GM21825 (cell line): Measurements from ENCODE around the gene PCDHGA11.
"Not testable (repeated sequence)": the region's sequence is repeated elsewhere in the genome, so short reads cannot be mapped to it uniquely, and the experiment has no call there.

ENCODE experiments used
- ATAC-seq: cut with Tn5 transposase; IDR thresholded peaks from one replicate; pipeline ENCODE4 v1.9.1; 2021; ENCODE audit warnings: mild to moderate bottlenecking, moderate library complexity; ENCODE audit not compliant: unreplicated experiment

PCDHGA11 gene

GRCh38 chr5:141398608-141399007 is 22.2 kb upstream of the PCDHGA11 start:
- ATAC-seq: no peak

GRCh38 chr5:141399555-141400258 is 21.1 kb upstream of the PCDHGA11 start:
- no peak for ATAC-seq

- no peak for ATAC-seq
Observed at GRCh38 chr5:141402553-141403243, 18.2 kb upstream of the PCDHGA11 start, which contains the start of gene PCDHGA9. Gene PCDHGA9, plus strand, starts transcription at chr5:141402778. Its CDS starts 175 bp downstream, at chr5:141402953.

DNA sequence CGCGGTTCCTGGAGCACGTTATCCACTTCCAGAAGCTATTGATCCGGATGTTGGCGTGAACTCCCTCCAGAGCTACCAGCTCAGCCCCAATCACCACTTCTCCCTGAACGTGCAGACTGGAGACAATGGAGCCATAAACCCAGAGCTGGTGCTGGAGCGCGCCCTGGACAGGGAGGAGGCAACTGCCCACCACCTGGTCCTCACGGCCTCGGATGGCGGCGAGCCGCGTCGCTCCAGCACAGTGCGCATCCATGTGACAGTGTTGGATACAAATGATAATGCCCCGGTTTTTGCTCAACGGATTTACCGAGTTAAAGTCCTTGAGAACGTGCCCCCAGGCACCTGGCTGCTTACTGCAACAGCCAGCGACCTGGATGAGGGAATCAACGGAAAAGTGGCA is 17.5 kb upstream of the PCDHGA11 start:
- no peak for ATAC-seq

DNA sequence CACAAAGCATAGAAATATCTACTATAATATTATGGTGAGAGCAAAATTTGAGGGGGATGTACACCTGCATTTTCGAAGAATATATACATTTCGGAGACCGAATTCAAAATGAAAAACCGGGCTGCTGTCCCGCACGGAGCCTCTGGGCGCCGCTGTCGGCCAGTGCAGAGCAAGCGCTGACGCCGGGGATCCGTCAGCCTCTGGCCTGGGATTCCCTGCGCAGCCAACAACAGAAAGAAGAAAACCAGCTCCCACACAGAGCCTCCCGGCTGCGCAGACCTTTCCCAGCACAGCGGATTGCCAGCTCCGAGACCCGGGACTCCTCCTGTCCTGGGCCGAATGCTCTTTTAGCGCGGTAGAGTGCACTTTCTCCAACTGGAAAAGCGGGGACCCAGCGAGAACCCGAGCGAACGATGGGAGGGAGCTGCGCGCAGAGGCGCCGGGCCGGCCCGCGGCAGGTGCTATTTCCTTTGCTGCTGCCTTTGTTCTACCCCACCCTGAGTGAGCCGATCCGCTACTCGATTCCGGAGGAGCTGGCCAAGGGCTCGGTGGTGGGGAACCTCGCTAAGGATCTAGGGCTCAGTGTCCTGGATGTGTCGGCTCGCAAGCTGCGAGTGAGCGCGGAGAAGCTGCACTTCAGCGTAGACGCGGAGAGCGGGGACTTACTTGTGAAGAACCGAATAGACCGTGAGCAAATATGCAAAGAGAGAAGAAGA is 12.9 kb upstream of the PCDHGA11 start, which contains the start of gene PCDHGB6:
Gene PCDHGB6 (plus strand): TSS at position 232 of the 716 bp plus-strand sequence. CDS start 182 bp downstream, at position 414.
- peak; percentile 63 for ATAC-seq

DNA sequence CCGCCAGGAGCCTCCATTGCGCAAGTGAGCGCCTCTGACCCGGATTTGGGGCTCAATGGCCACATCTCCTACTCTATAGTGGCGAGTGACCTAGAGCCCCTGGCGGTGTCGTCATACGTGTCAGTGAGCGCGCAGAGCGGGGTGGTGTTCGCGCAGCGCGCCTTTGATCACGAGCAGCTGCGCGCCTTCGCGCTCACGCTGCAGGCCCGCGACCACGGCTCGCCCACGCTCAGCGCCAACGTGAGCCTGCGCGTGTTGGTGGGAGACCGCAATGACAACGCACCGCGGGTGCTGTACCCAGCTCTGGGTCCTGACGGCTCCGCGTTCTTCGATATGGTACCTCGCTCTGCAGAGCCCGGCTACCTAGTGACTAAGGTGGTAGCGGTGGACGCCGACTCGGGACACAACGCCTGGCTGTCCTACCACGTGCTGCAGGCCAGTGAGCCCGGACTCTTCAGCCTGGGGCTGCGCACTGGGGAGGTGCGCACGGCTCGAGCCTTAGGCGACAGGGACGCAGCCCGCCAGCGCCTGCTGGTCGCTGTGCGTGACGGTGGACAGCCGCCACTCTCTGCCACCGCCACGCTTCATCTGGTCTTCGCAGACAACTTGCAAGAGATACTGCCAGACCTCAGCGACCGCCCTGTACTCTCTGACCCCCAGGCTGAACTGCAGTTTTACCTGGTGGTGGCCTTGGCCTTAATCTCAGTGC is 11.1 kb upstream of the PCDHGA11 start:
- ATAC-seq: no peak

DNA sequence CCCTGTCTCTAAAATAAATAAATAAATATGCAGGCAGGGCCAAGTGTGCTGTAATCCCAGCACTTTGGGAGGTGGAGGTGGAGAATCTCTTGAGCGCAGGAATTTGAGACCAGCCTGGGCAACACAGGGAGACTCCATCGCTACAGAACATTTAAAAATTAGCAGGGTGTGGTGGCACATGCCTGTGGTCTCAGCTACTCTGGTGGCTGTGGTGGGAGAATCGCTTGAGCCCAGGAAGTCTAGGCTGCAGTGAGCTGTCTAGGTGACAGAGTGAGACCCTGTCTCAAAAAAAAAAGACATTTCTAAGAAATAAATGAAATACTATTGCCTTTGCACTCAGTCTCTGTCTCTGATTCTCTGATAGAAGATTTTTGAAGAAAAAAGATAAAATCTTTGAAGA is 9.3 kb upstream of the PCDHGA11 start:
- no peak for ATAC-seq

- ATAC-seq: peak; percentile 66
Observed at GRCh38 chr5:141412854-141413539, 7.9 kb upstream of the PCDHGA11 start, which contains the start of gene PCDHGA10. Gene PCDHGA10, plus strand, starts transcription at chr5:141412987. Its CDS starts 189 bp downstream, at chr5:141413176.

DNA sequence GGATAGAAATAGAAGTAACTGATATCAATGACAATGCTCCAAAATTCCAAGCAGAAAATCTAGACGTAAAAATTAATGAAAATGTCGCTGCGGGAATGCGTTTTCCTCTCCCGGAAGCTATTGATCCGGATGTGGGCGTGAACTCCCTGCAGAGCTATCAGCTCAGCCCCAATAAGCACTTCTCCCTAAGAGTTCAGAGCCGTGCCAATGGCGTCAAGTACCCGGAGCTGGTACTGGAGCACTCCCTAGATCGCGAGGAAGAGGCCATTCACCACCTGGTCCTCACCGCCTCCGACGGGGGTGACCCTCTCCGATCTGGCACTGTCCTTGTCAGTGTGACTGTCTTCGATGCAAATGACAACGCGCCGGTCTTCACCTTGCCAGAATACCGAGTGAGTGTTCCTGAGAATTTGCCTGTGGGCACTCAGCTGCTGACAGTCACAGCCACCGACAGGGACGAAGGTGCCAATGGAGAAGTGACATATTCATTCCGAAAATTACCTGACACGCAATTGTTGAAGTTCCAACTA is 7.2 kb upstream of the PCDHGA11 start:
- no peak for ATAC-seq

- ATAC-seq: not testable (repeated sequence)
Observed at GRCh38 chr5:141414548-141415274, 6.1 kb upstream of the PCDHGA11 start.

DNA sequence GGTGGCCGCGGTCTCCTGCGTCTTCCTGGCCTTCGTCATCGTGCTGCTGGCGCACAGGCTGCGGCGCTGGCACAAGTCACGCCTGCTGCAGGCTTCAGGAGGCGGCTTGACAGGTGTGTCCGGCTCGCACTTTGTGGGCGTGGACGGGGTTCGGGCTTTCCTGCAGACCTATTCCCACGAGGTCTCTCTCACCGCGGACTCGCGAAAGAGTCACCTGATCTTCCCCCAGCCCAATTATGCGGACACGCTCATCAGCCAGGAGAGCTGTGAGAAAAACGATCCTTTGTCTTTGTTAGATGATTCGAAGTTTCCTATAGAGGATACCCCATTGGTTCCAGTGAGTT is 5.6 kb upstream of the PCDHGA11 start:
- ATAC-seq: not testable (repeated sequence)

DNA sequence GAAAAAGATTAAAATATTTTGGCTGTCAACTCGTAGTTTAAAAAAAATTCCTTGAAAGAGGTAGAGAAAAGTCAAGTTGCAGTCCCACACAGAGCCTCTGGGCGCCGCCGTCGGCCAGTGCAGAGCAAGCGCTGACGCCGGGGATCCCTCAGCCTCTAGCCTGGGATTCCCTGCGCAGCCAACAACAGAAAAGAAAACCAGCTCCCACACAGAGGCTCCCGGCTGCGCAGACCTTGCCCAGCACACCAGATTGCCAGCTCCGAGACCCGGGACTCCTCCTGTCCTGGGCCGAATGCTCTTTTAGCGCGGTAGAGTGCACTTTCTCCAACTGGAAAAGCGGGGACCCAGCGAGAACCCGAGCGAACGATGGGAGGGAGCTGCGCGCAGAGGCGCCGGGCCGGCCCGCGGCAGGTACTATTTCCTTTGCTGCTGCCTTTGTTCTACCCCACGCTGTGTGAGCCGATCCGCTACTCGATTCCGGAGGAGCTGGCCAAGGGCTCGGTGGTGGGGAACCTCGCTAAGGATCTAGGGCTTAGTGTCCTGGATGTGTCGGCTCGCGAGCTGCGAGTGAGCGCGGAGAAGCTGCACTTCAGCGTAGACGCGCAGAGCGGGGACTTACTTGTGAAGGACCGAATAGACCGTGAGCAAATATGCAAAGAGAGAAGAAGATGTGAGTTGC is 3.2 kb upstream of the PCDHGA11 start, which contains the start of gene PCDHGB7:
Gene PCDHGB7 (plus strand): TSS at position 184 of the 679 bp plus-strand sequence. CDS start 183 bp downstream, at position 367.
- peak; percentile 79 for ATAC-seq

GRCh38 chr5:141419074-141419880 is 1.6 kb upstream of the PCDHGA11 start:
- no peak for ATAC-seq

- no peak for ATAC-seq
Observed at GRCh38 chr5:141421489-141421855, 621 bp downstream of the PCDHGA11 start.

- ATAC-seq: no peak
Observed at GRCh38 chr5:141422742-141423291, 2.0 kb downstream of the PCDHGA11 start.

DNA sequence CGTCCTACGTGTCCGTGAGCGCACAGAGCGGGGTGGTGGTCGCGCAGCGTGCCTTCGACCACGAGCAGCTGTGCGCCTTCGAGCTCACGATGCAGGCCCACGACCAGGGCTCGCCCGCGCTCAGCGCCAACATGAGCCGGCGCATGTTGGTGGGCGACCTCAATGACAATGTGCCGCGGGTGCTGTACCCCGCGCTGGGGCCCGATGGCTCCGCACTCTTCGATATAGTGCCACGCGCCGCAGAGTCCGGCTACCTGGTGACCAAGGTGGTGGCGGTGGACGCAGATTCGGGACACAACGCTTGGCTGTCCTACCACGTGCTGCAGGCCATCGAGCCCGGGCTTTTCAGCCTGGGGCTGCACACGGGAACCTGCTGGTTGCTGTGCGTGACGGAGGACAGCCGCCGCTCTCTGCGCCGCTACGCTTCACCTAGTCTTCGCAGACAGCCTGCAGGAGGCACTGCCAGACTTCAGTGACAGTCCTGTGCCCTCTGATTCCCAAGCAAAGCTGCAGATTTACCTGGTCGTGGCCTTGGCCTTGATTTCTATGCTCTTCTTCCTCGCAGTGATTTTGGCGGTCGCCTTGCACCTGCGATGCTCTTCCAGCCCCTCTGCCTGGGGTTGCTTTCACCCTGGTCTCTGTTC is 7.1 kb downstream of the PCDHGA11 start:
- ATAC-seq: no peak
